ENCODE data around the gene KRT77. TPM values are rescaled to one million over a fixed set of nuclear protein-coding genes. Genes with fewer than 3 reads are reported as not detected.

Gene KRT77
- polyA plus RNA-seq, 1 donor from 2014 or later, result not detected

DNA sequence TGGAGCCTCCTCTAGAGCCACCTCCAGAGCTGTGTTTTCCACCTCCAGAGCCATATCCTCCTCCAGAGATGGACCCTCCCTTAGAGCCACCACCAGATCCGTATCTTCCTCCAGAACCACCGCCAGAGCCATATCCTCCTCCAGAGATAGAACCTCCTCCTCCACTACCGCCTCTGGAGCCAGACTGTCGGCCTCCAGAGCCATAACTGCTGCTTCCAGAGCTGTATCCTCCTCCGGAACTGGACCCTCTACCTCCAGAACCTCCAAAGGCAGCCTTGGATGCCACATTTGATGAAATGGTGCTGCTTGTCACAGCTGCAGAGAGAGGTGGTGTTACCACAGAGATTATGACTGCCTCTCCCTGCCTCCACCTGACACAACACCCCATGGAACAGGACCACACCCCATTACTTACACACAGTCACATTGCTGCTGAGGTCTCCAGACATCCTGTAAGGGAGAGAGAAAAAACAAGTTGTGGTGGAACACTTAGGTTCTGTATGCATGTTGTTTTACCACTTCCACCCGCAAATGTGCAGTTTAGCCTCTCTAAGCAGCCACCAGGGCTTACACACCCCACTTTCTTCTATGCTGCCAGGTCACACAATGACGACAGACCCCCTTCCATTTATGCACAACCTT is 58.1 kb downstream of the KRT77 start:
- Histone ChIP-seq H4K20me1 (ENCODE audit: insufficient read depth) (no peaks in the 10 kb centered on the region), H3K9ac (ENCODE audit: low read length) (no peak overlapping the region), H3F3A (ENCODE audit: insufficient read depth, low read length, poor library complexity, severe bottlenecking) (no peaks in the 10 kb centered on the region), H3K27ac (ENCODE audit: low read length) (no peak overlapping the region), H3K4me3 (ENCODE audit: low read length) (no peak overlapping the region), H3K4me2 (ENCODE audit: low read length) (no peak overlapping the region), H3K79me2 (replicated peaks; ENCODE audit: insufficient read depth, low read length) (no peaks in the 10 kb centered on the region), H3K9me3 (ENCODE audit: low read length) (no peaks in the 10 kb centered on the region), H3K36me3 (ENCODE audit: insufficient read depth, low read length) (no peaks in the 10 kb centered on the region), H3K27me3 (ENCODE audit: insufficient read depth, low read depth, low read length) (no peaks in the 10 kb centered on the region), H2AFZ (ENCODE audit: low read depth, low read length) (no peak overlapping the region), H3K9me2 (ENCODE audit: insufficient read depth, low read length) (no peaks in the 10 kb centered on the region)
- TF ChIP-seq, protein P1, sequence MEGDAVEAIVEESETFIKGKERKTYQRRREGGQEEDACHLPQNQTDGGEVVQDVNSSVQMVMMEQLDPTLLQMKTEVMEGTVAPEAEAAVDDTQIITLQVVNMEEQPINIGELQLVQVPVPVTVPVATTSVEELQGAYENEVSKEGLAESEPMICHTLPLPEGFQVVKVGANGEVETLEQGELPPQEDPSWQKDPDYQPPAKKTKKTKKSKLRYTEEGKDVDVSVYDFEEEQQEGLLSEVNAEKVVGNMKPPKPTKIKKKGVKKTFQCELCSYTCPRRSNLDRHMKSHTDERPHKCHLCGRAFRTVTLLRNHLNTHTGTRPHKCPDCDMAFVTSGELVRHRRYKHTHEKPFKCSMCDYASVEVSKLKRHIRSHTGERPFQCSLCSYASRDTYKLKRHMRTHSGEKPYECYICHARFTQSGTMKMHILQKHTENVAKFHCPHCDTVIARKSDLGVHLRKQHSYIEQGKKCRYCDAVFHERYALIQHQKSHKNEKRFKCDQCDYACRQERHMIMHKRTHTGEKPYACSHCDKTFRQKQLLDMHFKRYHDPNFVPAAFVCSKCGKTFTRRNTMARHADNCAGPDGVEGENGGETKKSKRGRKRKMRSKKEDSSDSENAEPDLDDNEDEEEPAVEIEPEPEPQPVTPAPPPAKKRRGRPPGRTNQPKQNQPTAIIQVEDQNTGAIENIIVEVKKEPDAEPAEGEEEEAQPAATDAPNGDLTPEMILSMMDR (IDR thresholded peaks at IDR 0.05; ENCODE audit: poor library complexity, severe bottlenecking), result no peak
- TF ChIP-seq EP300 (conservative IDR thresholded peaks at IDR 0.05; ENCODE audit: poor library complexity, severe bottlenecking) (no peak), MXI1 (conservative IDR thresholded peaks at IDR 0.05; ENCODE audit: poor library complexity, severe bottlenecking) (no peak), TAF1 (IDR thresholded peaks at IDR 0.05; ENCODE audit: low read depth) (no peak), SMC3 (conservative IDR thresholded peaks at IDR 0.05; ENCODE audit: poor library complexity) (no peak), POLR2AphosphoS5 (IDR thresholded peaks at IDR 0.05) (no peak), RAD21 (conservative IDR thresholded peaks at IDR 0.05) (no peak), EZH2 (IDR thresholded peaks at IDR 0.05; ENCODE audit: borderline replicate concordance, insufficient read depth, low read length, poor library complexity, severe bottlenecking) (no peak)
- TF ChIP-seq, protein P2, sequence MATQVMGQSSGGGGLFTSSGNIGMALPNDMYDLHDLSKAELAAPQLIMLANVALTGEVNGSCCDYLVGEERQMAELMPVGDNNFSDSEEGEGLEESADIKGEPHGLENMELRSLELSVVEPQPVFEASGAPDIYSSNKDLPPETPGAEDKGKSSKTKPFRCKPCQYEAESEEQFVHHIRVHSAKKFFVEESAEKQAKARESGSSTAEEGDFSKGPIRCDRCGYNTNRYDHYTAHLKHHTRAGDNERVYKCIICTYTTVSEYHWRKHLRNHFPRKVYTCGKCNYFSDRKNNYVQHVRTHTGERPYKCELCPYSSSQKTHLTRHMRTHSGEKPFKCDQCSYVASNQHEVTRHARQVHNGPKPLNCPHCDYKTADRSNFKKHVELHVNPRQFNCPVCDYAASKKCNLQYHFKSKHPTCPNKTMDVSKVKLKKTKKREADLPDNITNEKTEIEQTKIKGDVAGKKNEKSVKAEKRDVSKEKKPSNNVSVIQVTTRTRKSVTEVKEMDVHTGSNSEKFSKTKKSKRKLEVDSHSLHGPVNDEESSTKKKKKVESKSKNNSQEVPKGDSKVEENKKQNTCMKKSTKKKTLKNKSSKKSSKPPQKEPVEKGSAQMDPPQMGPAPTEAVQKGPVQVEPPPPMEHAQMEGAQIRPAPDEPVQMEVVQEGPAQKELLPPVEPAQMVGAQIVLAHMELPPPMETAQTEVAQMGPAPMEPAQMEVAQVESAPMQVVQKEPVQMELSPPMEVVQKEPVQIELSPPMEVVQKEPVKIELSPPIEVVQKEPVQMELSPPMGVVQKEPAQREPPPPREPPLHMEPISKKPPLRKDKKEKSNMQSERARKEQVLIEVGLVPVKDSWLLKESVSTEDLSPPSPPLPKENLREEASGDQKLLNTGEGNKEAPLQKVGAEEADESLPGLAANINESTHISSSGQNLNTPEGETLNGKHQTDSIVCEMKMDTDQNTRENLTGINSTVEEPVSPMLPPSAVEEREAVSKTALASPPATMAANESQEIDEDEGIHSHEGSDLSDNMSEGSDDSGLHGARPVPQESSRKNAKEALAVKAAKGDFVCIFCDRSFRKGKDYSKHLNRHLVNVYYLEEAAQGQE (IDR thresholded peaks at IDR 0.05; ENCODE audit: borderline replicate concordance), result no peak

DNA sequence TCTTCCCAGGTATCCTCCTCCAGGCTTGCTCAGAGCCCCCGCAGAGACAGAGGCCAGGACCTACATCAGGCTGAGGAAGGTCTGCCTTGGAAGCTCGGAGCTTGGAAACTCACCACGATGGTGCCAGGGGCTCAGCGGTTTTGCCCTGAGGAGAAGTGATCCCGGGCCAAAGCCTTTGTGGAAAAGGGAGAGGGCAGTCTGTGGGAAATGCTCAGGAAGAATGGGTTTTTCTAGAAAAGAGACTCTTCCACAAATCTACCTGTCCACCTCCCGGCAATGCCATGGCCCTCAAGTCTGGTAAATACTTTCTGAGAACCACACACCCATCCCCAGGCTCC is 59.3 kb downstream of the KRT77 start:
- Histone ChIP-seq H3F3A (ENCODE audit: insufficient read depth, low read length, poor library complexity, severe bottlenecking) (no peaks in the 10 kb centered on the region), H3K9me2 (ENCODE audit: insufficient read depth, low read length) (no peaks in the 10 kb centered on the region), H4K20me1 (ENCODE audit: insufficient read depth) (no peaks in the 10 kb centered on the region), H2AFZ (ENCODE audit: low read depth, low read length) (no peak overlapping the region), H3K4me2 (ENCODE audit: low read length) (no peak overlapping the region), H3K27me3 (ENCODE audit: insufficient read depth, low read depth, low read length) (no peaks in the 10 kb centered on the region), H3K9ac (ENCODE audit: low read length) (no peak overlapping the region), H3K4me3 (ENCODE audit: low read length) (no peak overlapping the region), H3K27ac (ENCODE audit: low read length) (no peak overlapping the region), H3K36me3 (ENCODE audit: insufficient read depth, low read length) (no peaks in the 10 kb centered on the region), H3K79me2 (replicated peaks; ENCODE audit: insufficient read depth, low read length) (no peaks in the 10 kb centered on the region), H3K9me3 (ENCODE audit: low read length) (no peaks in the 10 kb centered on the region)
- TF ChIP-seq RAD21 (conservative IDR thresholded peaks at IDR 0.05), result no peak

All from neural cell (in vitro differentiated cells).